ENCODE results near the gene LCN15.
"Not testable (repeated sequence)": the region's sequence is repeated elsewhere in the genome, so short reads cannot be mapped to it uniquely, and the experiment has no call there.

The LCN15 gene

DNA sequence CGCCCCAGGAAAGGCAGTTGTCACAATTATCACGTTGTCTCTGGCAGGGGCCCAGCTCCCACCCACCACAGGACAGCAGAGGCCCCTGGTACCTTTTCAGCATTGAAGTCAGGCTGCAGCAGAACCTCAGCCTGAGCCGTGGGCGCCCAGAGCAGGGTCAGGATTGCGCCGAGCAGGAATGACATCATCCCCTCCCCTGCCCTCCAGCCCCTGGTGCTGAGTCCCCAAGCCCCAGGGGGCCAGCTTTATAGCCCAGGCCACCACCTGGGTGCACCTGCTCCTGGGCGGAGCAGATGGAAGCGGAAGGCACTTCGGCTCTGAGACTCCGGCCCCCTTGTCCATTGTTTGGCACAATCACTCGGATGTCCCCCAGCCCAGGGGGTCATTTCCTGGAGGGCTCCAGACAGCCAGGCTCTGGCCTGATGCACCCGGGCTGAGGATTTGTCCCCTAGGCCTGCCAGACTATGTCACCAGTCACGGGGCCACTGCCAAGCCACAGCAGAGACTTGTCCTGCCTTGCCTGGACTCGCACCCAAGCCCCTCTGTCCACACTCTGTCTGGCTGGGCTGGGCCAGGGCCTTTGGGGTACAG is at the start of gene LCN15:
Gene LCN15, minus strand, starts transcription at position 218 of the 591 bp plus-strand sequence. Its CDS starts 30 bp downstream, at position 188.
- Mint-ChIP-seq H3K9me3 (no peaks in the 10 kb centered on the region), H3K27me3 (peaks cover under 1% of the 10 kb centered on the region), H3K4me3 (no peak within 1 kb of the TSS), H3K4me1 (peaks cover 58% of the 10 kb centered on the region), H3K27ac (peak within 1 kb of the TSS; percentile 81), H3K36me3 (no peaks in the 10 kb centered on the region)
- no peak for ATAC-seq

DNA sequence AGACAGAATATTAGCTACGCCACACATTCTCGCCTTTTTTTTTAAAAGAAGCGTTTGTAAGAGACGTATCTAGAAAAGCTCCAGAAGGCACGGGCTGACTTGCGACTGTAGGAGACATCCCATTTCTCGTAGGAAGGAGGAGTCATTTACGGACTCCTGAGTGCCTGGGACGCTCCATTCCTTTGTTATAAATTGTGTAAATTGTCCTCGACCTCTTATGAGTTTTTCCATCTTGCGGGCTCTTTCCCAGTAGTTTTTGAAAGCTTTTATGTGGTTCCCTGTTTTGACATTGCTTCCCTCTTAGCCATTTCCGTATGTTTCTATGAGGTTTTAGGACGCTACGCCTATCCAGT is 44.5 kb upstream of the LCN15 start:
- peak overlapping the region; percentile 81 for H3K4me3 Mint-ChIP-seq
- H3K27ac Mint-ChIP-seq: peak overlapping the region; percentile 60
- ATAC-seq: no peak
- H3K27me3 Mint-ChIP-seq: no peaks in the 10 kb centered on the region
- peaks cover 28% of the 10 kb centered on the region for H3K36me3 Mint-ChIP-seq
- no peaks in the 10 kb centered on the region for H3K9me3 Mint-ChIP-seq
- H3K4me1 Mint-ChIP-seq: peaks cover 51% of the 10 kb centered on the region

DNA sequence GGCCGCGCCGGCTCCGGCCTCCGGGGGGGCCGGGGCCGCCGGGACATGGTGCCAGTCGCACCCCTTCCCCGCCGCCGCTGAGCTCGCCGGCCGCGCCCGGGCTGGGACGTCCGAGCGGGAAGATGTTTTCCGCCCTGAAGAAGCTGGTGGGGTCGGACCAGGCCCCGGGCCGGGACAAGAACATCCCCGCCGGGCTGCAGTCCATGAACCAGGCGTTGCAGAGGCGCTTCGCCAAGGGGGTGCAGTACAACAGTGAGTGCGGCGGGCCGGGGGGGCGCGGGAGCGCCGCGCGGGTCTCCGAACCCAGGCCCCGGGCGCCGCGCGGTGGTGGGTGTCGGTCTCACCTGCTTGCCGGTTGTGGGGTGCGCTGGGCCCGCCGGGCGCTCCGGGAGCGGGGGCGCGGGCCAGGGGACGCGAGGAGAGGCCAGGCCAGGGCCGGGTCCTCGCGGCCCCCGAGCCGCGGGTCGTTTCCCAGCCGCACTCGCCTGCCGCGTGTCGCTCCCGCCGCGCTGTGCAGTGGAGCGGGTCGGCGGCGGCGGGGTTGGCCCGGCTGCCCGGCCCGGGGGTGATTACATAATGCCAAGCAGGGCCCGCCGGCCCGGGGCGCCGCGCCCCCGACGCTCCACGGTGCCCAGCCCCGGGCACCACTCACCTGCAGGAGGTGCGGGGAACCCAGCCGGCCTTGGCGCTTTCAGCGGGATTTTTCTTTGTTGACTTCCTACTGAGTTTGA is 43.9 kb upstream of the LCN15 start:
- H3K4me3 Mint-ChIP-seq: peak overlapping the region; percentile 81
- H3K36me3 Mint-ChIP-seq: peaks cover 28% of the 10 kb centered on the region
- peak overlapping the region; percentile 92 for H3K27ac Mint-ChIP-seq
- H3K9me3 Mint-ChIP-seq: no peaks in the 10 kb centered on the region
- H3K4me1 Mint-ChIP-seq: peaks cover 52% of the 10 kb centered on the region
- no peaks in the 10 kb centered on the region for H3K27me3 Mint-ChIP-seq
- peak; percentile 61 for ATAC-seq

GRCh38 chr9:136807281-136808074 is 43.2 kb upstream of the LCN15 start, which contains the start of gene RABL6:
Gene RABL6, plus strand, starts transcription at chr9:136807948. Its CDS starts 249 bp downstream, at chr9:136808197.
- Mint-ChIP-seq H3K27me3 (no peaks in the 10 kb centered on the region), H3K4me1 (peaks cover 46% of the 10 kb centered on the region), H3K9me3 (no peaks in the 10 kb centered on the region), H3K27ac (peak within 1 kb of the TSS; percentile 92), H3K36me3 (peaks cover 21% of the 10 kb centered on the region), H3K4me3 (peak within 1 kb of the TSS; percentile 89)
- ATAC-seq: peak; percentile 91

GRCh38 chr9:136806631-136807201 is 42.4 kb upstream of the LCN15 start:
- peak overlapping the region; percentile 89 for H3K4me3 Mint-ChIP-seq
- H3K36me3 Mint-ChIP-seq: peaks cover 20% of the 10 kb centered on the region
- H3K9me3 Mint-ChIP-seq: no peaks in the 10 kb centered on the region
- peak overlapping the region; percentile 92 for H3K27ac Mint-ChIP-seq
- no peak for ATAC-seq
- peaks cover 52% of the 10 kb centered on the region for H3K4me1 Mint-ChIP-seq
- no peaks in the 10 kb centered on the region for H3K27me3 Mint-ChIP-seq

GRCh38 chr9:136806067-136806466 is 41.7 kb upstream of the LCN15 start:
- Mint-ChIP-seq H3K9me3 (no peaks in the 10 kb centered on the region), H3K27me3 (no peaks in the 10 kb centered on the region), H3K4me3 (peak overlapping the region; percentile 89), H3K4me1 (peaks cover 55% of the 10 kb centered on the region), H3K27ac (peak overlapping the region; percentile 92), H3K36me3 (peaks cover 18% of the 10 kb centered on the region)
- no peak for ATAC-seq

DNA sequence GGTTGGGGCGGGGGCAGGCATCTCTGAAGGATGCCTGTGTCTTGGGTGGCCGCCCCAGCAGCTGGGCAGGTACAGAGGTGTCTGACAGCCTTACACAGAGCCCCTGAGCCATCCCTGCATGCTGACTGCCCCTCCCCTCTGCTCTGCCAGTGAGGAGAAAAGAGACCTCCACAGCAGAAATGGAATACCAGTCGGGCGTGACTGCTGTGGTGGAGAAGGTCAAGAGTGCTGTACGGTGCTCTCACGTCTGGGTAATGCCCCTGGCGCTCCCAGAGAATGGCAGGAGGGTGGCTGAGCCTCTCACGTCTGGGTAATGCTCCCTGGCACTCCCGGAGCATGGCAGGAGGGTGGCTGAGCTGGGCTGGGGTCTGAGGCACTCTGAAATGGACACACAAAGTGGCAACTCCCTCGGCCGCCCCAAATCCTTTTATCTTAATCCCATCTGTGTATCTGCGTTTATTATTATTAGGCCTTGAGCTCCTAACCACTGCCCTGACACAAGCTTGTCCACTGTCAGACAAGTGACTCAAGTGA is 41.0 kb upstream of the LCN15 start:
- Mint-ChIP-seq H3K9me3 (no peaks in the 10 kb centered on the region), H3K4me3 (no peak overlapping the region), H3K27me3 (no peaks in the 10 kb centered on the region), H3K36me3 (peaks cover 15% of the 10 kb centered on the region), H3K27ac (no peak overlapping the region), H3K4me1 (peaks cover 59% of the 10 kb centered on the region)
- no peak for ATAC-seq

GRCh38 chr9:136804509-136805206 is 40.3 kb upstream of the LCN15 start:
- no peak for ATAC-seq
- H3K27ac Mint-ChIP-seq: no peak overlapping the region
- no peaks in the 10 kb centered on the region for H3K9me3 Mint-ChIP-seq
- no peak overlapping the region for H3K4me3 Mint-ChIP-seq
- H3K4me1 Mint-ChIP-seq: peaks cover 60% of the 10 kb centered on the region
- peaks cover 15% of the 10 kb centered on the region for H3K36me3 Mint-ChIP-seq
- H3K27me3 Mint-ChIP-seq: no peaks in the 10 kb centered on the region

DNA sequence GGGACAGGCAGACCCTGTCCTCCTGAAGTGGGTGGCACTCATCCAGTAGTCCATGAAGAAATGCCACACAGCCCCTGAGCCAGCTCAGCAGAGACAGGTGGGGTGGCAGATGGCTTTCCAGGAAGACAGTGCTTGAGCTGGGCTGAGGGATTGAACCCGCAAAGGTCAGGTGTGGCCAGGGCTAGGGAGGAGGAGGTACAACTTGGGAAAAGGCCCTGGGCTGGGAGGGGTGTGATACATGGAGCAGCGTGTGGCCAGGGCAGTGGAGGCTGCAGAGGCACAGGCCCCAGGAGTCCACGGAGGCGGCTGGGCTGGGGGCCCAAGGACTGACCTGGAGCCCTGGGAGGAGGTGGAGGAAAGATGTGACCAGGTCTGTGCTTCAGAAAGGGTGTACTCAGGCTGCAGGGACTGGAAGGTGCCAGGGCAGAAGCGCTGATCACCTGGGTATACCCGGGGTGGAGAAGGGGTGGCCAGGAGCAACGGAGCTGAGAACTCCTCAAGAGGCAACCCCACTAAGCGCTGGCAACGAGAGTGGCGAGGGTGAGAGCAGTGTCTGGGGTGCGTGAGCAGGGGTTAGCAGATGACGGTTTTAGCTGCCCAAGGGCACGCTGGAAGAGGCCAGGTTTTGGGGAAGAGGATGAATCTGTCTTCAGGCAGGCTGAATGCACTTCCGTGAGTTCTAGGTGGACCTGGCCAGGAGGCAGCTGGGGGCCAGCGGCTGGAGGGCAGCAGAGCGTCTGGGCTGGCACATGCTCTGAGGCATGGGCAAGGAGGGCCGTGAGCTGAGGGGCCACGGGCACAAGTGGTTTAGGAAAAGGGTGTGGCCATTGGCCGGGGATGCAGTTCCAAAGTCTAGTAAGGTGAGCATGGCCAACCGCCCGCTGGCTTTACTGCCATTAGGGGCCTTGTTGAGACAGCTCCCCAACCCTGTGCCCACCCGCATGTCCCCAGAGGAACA is 39.5 kb upstream of the LCN15 start:
- Mint-ChIP-seq H3K27ac (no peak overlapping the region), H3K4me3 (no peak overlapping the region), H3K27me3 (peaks cover 4% of the 10 kb centered on the region), H3K4me1 (peaks cover 58% of the 10 kb centered on the region), H3K9me3 (no peaks in the 10 kb centered on the region), H3K36me3 (peaks cover 15% of the 10 kb centered on the region)
- ATAC-seq: no peak

GRCh38 chr9:136803009-136803550 is 38.8 kb upstream of the LCN15 start:
- ATAC-seq, H3K4me3 Mint-ChIP-seq, H3K27ac Mint-ChIP-seq, H3K9me3 Mint-ChIP-seq: not testable (repeated sequence)
- Mint-ChIP-seq H3K36me3 (peaks cover 15% of the 10 kb centered on the region), H3K27me3 (peaks cover 11% of the 10 kb centered on the region), H3K4me1 (peaks cover 55% of the 10 kb centered on the region)

- H3K9me3 Mint-ChIP-seq: no peaks in the 10 kb centered on the region
- no peak overlapping the region for H3K4me3 Mint-ChIP-seq
- no peak overlapping the region for H3K27ac Mint-ChIP-seq
- peaks cover 54% of the 10 kb centered on the region for H3K4me1 Mint-ChIP-seq
- H3K36me3 Mint-ChIP-seq: peaks cover 15% of the 10 kb centered on the region
- peaks cover 19% of the 10 kb centered on the region for H3K27me3 Mint-ChIP-seq
- no peak for ATAC-seq
Observed at GRCh38 chr9:136802321-136802720, 38.0 kb upstream of the LCN15 start.

DNA sequence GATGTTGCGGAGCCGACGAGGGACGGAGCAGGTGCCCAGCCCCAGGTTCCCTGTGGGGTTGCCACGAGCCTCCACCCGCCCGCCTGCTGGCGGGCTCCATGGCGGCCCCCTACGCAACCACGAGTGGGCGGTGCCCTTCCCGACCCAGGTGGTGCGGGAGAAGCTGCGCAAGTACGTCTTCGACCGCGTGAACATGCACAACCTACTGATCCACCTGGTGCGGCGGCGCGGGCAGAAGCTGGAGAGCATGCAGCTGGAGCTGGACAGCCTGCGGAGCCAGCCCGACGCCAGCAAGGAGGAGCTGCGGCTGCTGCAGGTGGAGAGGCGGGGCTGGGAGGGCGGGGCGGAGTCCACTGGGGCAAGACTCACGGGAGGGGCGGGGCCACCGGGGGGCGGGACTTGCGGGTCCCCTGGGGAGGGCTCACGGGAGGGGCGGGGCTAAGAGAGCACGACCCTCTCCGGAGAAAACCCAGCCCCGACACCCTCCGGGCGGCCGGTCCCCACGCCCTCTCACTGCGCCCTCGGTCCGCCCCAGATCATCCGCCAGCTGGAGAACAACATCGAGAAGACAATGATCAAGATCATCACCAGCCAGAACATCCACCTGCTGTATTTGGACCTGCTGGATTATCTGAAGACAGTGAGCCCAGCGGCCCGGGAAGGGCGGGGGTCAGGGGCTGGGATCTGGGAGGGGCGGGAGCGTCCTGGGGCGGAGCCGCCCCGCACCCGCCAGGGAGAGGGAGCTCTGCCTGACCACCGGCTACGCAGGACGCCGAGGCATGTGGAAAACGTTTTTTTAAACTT is 35.7 kb upstream of the LCN15 start:
- peaks cover 10% of the 10 kb centered on the region for H3K36me3 Mint-ChIP-seq
- H3K4me1 Mint-ChIP-seq: peaks cover 49% of the 10 kb centered on the region
- H3K9me3 Mint-ChIP-seq: no peaks in the 10 kb centered on the region
- H3K27me3 Mint-ChIP-seq: peaks cover 30% of the 10 kb centered on the region
- H3K27ac Mint-ChIP-seq: peak overlapping the region; percentile 57
- ATAC-seq: peak; percentile 80
- H3K4me3 Mint-ChIP-seq: peak overlapping the region; percentile 77

All from stimulated activated memory B cell treated with anti-CD40 and anti-IgM and Interleukin-4, amounts not matched to agents 10 μg/mL and 1 μg/mL and 100 μg/mL, for 72 hours (primary cell).